Right lobe of liver (tissue), 4 donors: ENCODE measurements around the gene ENO4.

ENCODE experiments used
- POLR2A ChIP-seq: fragments of 450-650 bp; IDR thresholded peaks from one replicate; pipeline ENCODE4 v1.6.1; 2017; ENCODE audit warnings: antibody characterized with exemption, mild to moderate bottlenecking
- TF ChIP-seq, protein P1 (sequence below), 4 donors: fragments of 200-600 bp in 3 of 4; fragments of 450-650 bp in 1 of 4; IDR thresholded peaks; one replicate each; pipeline versions ENCODE4 v1.5.1 to v1.8.0; 2016 to 2022; ENCODE audit warnings: antibody characterized with exemption in 4 of 4, mild to moderate bottlenecking in 2 of 4
- donor health status: DM: no; HTN: no; CAD: no.
- donor health status: DM: no; HTN: no; CAD: no.
- donor health status: DM: no; HTN: yes; CAD: no.

DNA sequence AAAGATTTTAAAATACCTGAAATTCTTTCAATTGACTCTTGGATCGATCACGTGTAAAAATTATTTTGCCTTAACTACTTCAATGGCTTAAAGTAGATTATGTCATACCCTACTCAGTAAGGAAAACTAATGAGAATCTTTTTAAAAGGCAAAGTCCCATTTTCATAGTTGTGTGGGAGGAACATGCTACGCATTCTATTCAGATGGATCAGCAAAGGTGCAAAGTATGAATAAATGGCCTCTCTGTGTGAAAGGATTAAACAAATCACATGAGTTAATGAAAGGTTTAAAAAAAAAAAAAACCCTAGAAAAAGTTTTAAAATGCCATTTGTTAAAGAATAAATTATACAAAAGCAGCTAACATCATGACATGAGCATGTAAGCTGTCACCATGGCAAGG lies 77.1 kb downstream of the ENO4 start:
- TF ChIP-seq, protein P1, sequence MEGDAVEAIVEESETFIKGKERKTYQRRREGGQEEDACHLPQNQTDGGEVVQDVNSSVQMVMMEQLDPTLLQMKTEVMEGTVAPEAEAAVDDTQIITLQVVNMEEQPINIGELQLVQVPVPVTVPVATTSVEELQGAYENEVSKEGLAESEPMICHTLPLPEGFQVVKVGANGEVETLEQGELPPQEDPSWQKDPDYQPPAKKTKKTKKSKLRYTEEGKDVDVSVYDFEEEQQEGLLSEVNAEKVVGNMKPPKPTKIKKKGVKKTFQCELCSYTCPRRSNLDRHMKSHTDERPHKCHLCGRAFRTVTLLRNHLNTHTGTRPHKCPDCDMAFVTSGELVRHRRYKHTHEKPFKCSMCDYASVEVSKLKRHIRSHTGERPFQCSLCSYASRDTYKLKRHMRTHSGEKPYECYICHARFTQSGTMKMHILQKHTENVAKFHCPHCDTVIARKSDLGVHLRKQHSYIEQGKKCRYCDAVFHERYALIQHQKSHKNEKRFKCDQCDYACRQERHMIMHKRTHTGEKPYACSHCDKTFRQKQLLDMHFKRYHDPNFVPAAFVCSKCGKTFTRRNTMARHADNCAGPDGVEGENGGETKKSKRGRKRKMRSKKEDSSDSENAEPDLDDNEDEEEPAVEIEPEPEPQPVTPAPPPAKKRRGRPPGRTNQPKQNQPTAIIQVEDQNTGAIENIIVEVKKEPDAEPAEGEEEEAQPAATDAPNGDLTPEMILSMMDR (IDR thresholded peaks at IDR 0.05): no peak
- no peak for TF ChIP-seq POLR2A
